Subcutaneous adipose tissue (tissue), 4 donors: Measurements from ENCODE around the gene ETS2. TPM values are rescaled to one million over a fixed set of nuclear protein-coding genes. Genes with fewer than 3 reads are reported as not detected.

Experiments used
- CTCF ChIP-seq: fragments of 450-650 bp; IDR thresholded peaks from one replicate; pipeline ENCODE4 v1.5.1; 2016; ENCODE audit warnings: low read depth, mild to moderate bottlenecking, control low read depth, antibody characterized with exemption, moderate library complexity
- total RNA-seq, 4 donors: library from RNA; depleted of rRNA; stranded (reverse); fragments of >200 nt; gene quantifications; one replicate each; pipeline ENCODE4 v1.1.0, GENCODE V29; 2016

The ETS2 gene
- total RNA-seq, 4 donors from 2014 or later: 53.5 to 68.7 (median 56.0) TPM

- TF ChIP-seq CTCF: no peak
Observed at GRCh38 chr21:38765056-38765455, 40.7 kb upstream of the ETS2 start.

- TF ChIP-seq CTCF: no peak
Observed at GRCh38 chr21:38766987-38767722, 38.6 kb upstream of the ETS2 start.

- TF ChIP-seq CTCF: no peak
Observed at GRCh38 chr21:38768471-38769063, 37.2 kb upstream of the ETS2 start.

GRCh38 chr21:38769191-38769780 is 36.4 kb upstream of the ETS2 start:
- TF ChIP-seq CTCF: no peak

- no peak for TF ChIP-seq CTCF
Observed at GRCh38 chr21:38770660-38771059, 35.1 kb upstream of the ETS2 start.

GRCh38 chr21:38771536-38771935 is 34.2 kb upstream of the ETS2 start:
- TF ChIP-seq CTCF: no peak

- TF ChIP-seq CTCF: no peak
Observed at GRCh38 chr21:38772646-38773045, 33.1 kb upstream of the ETS2 start.
